Prostate gland (tissue), 2 donors: Measurements from ENCODE around the gene PTGDS.

Experiments used
- CTCF ChIP-seq, 4 experiments: fragments of 200-600 bp in 2 of 4; fragments of 450-650 bp in 2 of 4; sonication (generic) in 2 of 4; IDR thresholded peaks; 1 replicate in 3 of 4; 2 replicates in 1 of 4; pipeline ENCODE4 v1.5.1; 2016 to 2019; ENCODE audit warnings: antibody characterized with exemption in 4 of 4, mild to moderate bottlenecking in 2 of 4, moderate library complexity in 2 of 4
- POLR2A ChIP-seq: fragments of 450-650 bp; IDR thresholded peaks from one replicate; pipeline ENCODE4 v1.6.1; 2016; ENCODE audit warnings: antibody characterized with exemption, mild to moderate bottlenecking
- POLR2AphosphoS5 ChIP-seq: sonication (generic); formaldehyde crosslinking; IDR thresholded peaks from one replicate; pipeline ENCODE4 v1.6.1; 2017; ENCODE audit warnings: antibody characterized with exemption

GRCh38 chr9:136962163-136962562 is 15.1 kb upstream of the PTGDS start:
- no peak for TF ChIP-seq POLR2A
- TF ChIP-seq CTCF (IDR thresholded peaks at IDR 0.05): no peak
- no peak for TF ChIP-seq POLR2AphosphoS5
